Thymus (tissue), 11 donors: ENCODE measurements around the gene RERE. TPM values are rescaled to one million over a fixed set of nuclear protein-coding genes. Genes with fewer than 3 reads are reported as not detected.

Source experiments
- DNase-seq, 9 donors: peaks; one replicate each; pipeline ENCODE4 v3.0.0-alpha.2; 2013; ENCODE audit warnings: low spot score in 9 of 9, low read depth in 6 of 9, missing footprints in 1 of 9
- H3K27ac ChIP-seq, 2 donors: one replicate each; pipeline ENCODE4 v1.5.1; 2013; ENCODE audit warnings: control low read depth in 1 of 2, low read depth in 1 of 2, low read length in 1 of 2, mild to moderate bottlenecking in 1 of 2, moderate library complexity in 1 of 2
- H3K27me3 ChIP-seq, 2 donors: one replicate each; pipeline ENCODE4 v1.5.1; 2013; ENCODE audit warnings: low read length in 1 of 2; ENCODE audit not compliant: control insufficient read depth in 2 of 2, insufficient read depth in 1 of 2
- H3K36me3 ChIP-seq, 2 donors: one replicate each; pipeline ENCODE4 v1.5.1; 2013; ENCODE audit warnings: low read length in 1 of 2, mild to moderate bottlenecking in 1 of 2, moderate library complexity in 1 of 2; ENCODE audit not compliant: control insufficient read depth in 2 of 2, insufficient read depth in 2 of 2
- H3K4me1 ChIP-seq, 2 donors: one replicate each; pipeline ENCODE4 v1.5.1; 2013; ENCODE audit warnings: low read length in 2 of 2; ENCODE audit not compliant: control insufficient read depth in 2 of 2, insufficient read depth in 2 of 2
- H3K4me3 ChIP-seq, 2 donors: one replicate each; pipeline ENCODE4 v1.5.1; 2013; ENCODE audit warnings: low read length in 2 of 2, control low read depth in 1 of 2, mild to moderate bottlenecking in 1 of 2
- H3K9me3 ChIP-seq, 2 donors: one replicate each; pipeline ENCODE4 v1.5.1; 2013; ENCODE audit warnings: low read length in 1 of 2, mild to moderate bottlenecking in 1 of 2; ENCODE audit not compliant: control insufficient read depth in 2 of 2, insufficient read depth in 1 of 2
- WGBS: extraction: QIAGEN DNeasy Blood & Tissue Kit; methylation state at CpG from one replicate; pipeline ENCODE4 v1.1.7; 2013; 5-methylcytosine and 5-hydroxymethylcytosine counted together
- polyA plus RNA-seq: library from polyadenylated mRNA; stranded (reverse); fragments of 200-250 nt; gene quantifications from one replicate; pipeline ENCODE4 v1.2.3, GENCODE V29; 2013
- total RNA-seq: library from RNA; stranded (reverse); fragments of 120-200 nt; gene quantifications from one replicate; pipeline ENCODE4 v1.2.4, GENCODE V29; 2013
- donor health status: healthy.

RERE gene
- total and polyA plus RNA-seq, 2 donors = 22.9 to 37.7 TPM

DNA sequence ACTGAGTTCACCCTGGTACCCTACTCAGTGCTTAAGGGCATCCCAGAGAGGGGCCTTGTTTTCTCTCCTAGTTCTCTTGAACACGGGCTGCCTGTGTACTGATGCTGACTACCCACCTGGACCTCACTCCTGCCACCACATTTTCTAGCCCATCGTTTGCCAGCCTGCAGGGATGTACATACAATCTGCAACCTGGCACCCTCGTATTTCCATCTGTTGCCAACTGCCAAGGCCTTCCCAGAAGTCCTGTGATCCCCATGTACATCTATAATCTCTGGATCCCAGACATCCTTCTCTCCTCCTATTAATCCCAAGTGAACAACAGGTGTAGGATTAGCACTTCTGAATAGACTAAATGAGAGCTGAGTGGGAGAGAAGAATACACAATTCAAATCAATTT is 287.5 kb downstream of the RERE start:
- no peak overlapping the region for H3K4me3 ChIP-seq
- no peaks in the 10 kb centered on the region for H3K27me3 ChIP-seq
- no peaks in the 10 kb centered on the region for H3K9me3 ChIP-seq
- over 99% methylated on average over 3 of the region's 3 CpGs for WGBS
- no peaks in the 10 kb centered on the region for H3K36me3 ChIP-seq
- DNase-seq = no peak
- H3K27ac ChIP-seq = no peak overlapping the region
- peaks cover 2 to 11% of the 10 kb centered on the region in 2 donors for H3K4me1 ChIP-seq

DNA sequence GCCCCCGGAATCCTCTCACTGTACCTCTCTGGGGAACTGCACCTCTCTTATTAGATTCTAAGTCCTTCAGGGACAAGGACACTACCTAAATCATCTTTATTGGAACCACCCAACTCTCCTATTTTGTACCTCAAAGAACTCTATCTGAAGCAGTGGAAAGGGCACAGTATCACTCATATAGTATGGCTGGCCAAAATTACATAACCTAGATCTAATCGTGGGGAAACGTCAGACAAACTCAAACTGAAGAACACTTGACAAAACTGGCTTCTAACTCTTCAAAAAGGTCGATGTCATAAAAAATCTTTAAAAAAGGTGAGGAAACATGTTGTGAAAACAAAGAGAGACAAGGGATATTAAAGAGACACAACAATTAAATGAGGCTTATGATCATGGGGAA is 289.5 kb downstream of the RERE start:
- 70% methylated on average over 4 of the region's 4 CpGs for WGBS

DNA sequence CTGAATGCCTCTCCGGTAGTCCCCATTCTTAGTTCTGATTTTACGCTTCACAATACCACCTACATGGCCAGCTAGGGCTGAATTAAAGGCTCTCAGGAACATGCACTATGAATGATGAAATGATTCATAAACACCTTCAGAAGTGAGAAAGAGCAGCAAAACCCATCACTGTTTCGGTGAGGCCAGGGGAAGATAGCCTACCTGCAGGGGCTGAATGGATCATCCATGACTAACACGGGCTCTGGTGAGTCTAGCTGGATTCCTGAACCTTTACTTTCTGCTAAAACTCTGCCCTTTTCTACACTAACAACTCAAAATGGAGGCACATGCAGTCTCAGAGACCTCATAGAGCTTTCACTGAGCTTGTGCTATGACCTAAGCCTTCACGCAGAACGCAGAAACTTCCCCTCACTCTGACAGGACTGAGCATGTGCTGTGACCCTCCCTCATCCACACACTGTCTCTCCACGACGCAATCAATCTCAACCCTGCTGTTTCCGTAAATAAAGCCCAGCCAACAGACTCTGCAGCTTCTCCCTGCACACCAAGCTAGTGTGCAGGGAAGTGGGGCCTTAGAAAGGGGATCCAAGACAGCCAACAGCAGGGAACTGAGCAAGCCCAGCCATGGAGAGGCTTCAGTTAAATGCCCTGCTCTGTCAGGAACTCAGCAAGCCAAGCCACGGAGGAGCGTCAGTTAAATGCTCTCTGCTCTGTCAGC is 291.7 kb downstream of the RERE start:
- peak overlapping the region; percentile 87 to 94 for H3K27ac ChIP-seq
- peak overlapping the region; percentile 44 to 45 for H3K4me3 ChIP-seq
- no peaks in the 10 kb centered on the region for H3K9me3 ChIP-seq
- 16% methylated on average over 11 of the region's 11 CpGs for WGBS
- H3K27me3 ChIP-seq = no peaks in the 10 kb centered on the region
- no peaks in the 10 kb centered on the region for H3K36me3 ChIP-seq
- H3K4me1 ChIP-seq = peaks cover 6 to 23% of the 10 kb centered on the region in 2 donors
- DNase-seq = peak; percentile 66 to 93 (median 80)

More for the DNA sequence above, 289.5 kb downstream of the RERE start:
- H3K36me3 ChIP-seq = no peaks in the 10 kb centered on the region
- H3K27ac ChIP-seq = no peak overlapping the region
- no peak for DNase-seq
- no peaks in the 10 kb centered on the region for H3K27me3 ChIP-seq
- H3K4me1 ChIP-seq = peaks cover 6 to 23% of the 10 kb centered on the region in 2 donors
- no peaks in the 10 kb centered on the region for H3K9me3 ChIP-seq
- H3K4me3 ChIP-seq = no peak overlapping the region

DNA sequence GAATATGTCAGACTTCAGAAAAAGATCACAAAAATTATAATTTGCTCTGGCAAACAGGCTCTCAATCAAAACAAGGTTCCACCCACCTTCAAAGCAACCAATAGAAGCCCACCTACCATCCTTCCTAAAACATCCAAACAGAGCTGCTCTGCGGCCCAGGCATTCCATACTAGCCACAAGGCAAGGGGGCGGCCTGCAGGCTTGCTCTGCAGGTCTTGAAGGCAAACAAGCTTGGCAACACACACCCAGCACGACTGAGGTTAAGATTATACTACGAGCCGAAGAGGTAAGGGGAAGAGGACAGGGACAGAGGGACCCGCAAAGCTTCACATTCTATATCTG is 292.3 kb downstream of the RERE start:
- Histone ChIP-seq H3K27ac (peak overlapping the region; percentile 87 to 94), H3K4me1 (peaks cover 6 to 23% of the 10 kb centered on the region in 2 donors)

DNA sequence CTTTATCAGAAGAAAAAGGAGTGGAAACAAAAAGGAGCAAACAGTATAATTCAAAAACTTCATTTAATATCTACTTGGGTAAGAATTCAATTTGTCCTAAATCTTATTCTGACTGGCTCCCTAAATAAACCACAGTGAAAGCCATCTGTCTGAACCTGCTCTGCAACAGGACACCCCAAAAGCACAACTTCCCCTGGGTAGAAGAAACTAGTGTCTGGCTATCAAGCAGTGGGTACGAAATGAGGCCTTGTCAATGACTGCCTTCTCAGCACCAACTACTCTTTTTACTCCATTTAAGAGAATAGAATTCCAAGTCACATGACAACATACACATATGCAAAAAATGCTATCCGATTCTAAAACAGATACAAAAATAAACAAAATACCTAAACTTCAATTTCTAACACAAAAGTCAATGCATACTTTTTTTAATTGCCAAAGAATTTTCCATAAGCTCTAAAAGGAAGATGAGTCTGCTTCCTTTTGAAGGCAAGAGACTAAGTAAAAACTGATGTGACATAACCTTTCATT is 292.7 kb downstream of the RERE start:
- no peak for DNase-seq
- H3K4me1 ChIP-seq = peaks cover 6 to 23% of the 10 kb centered on the region in 2 donors
- H3K36me3 ChIP-seq = no peaks in the 10 kb centered on the region
- H3K9me3 ChIP-seq = no peaks in the 10 kb centered on the region
- H3K27ac ChIP-seq = peak overlapping the region; percentile 43 to 94
- WGBS = 71% methylated on average over 2 of the region's 2 CpGs
- H3K4me3 ChIP-seq = peak overlapping the region; percentile 44 to 45
- H3K27me3 ChIP-seq = no peaks in the 10 kb centered on the region

More for the DNA sequence above, 292.3 kb downstream of the RERE start:
- H3K27me3 ChIP-seq = no peaks in the 10 kb centered on the region
- DNase-seq = peak in 1 of 9 donors; percentile 51
- H3K9me3 ChIP-seq = no peaks in the 10 kb centered on the region
- no peaks in the 10 kb centered on the region for H3K36me3 ChIP-seq
- WGBS = 33% methylated on average over 6 of the region's 6 CpGs
- peak overlapping the region; percentile 44 to 45 for H3K4me3 ChIP-seq

DNA sequence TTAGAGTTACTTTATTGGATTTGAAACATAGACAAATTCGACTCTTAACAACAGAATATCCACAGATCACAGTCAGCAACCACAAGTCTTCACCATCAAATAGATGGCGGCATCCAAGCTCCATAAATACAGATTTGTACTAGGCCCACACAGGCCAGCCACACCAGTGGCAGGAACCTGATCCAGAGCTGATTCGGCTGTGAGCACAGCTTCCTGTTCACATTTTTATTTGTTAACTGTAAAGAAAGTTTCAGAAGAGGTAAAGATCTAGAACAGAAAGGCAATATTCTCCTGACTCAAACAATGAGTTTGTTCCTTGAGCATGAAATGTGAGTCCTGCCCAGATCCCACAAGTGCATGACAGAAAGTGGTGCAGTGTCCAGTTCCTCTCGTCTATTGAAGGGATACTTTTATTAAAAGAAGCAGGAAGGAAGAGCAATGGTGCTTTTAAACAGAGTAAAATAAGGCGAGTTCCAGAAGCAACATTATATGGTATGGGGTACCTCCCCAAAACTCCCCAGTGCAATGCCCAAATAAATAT is 293.7 kb downstream of the RERE start:
- no peak for DNase-seq
- H3K27ac ChIP-seq = peak overlapping the region; percentile 9 to 56
- H3K36me3 ChIP-seq = no peaks in the 10 kb centered on the region
- no peaks in the 10 kb centered on the region for H3K9me3 ChIP-seq
- H3K27me3 ChIP-seq = no peaks in the 10 kb centered on the region
- 65% methylated on average over 5 of the region's 5 CpGs for WGBS
- H3K4me1 ChIP-seq = peaks cover 6 to 23% of the 10 kb centered on the region in 2 donors
- H3K4me3 ChIP-seq = no peak overlapping the region

DNA sequence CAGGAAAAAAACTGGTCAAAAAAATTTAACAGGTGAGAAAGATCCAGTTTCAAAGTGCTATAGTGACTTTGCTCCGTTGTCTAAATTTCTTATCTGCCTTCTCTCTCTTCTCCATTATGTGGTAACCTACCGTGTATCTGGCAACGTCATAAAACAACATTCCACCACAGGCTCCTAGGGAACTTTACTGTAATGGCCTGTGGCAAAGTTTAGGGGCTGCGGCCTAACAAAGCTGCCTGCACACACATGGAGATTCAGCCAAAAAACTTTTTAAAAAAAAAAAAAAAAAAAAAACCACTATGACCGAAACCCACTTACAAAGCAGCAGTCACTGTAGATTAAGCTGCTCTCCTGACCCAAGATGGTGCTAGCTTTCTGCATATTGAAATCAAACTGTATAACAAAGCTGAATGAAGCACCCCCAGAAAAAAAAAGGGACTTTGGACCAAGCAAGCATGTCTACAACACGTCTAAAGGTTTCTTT is 296.9 kb downstream of the RERE start:
- Histone ChIP-seq H3K4me3 (no peak overlapping the region), H3K36me3 (no peaks in the 10 kb centered on the region), H3K27me3 (no peaks in the 10 kb centered on the region), H3K9me3 (no peaks in the 10 kb centered on the region), H3K27ac (no peak overlapping the region), H3K4me1 (peaks cover 16 to 27% of the 10 kb centered on the region in 2 donors)
- DNase-seq = no peak
- 94% methylated on average over 6 of the region's 6 CpGs for WGBS

DNA sequence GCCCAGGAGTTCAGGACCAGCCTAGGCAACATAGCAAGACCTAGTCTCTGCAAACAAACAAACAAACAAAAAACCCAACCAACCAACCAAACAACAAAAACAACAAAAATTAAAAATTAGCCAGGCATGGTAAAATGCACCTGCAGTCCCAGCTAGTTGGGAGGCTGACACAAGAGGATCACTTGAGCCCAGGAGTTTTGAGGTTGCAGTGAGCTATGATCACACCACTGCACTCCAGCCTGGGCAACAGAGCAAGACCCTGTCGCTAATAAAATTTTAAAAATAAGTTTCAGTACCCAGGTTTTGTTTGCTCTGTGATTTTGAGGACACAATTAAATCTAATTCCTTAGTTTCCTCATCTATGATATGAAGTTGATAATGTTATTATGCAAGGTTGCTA is 298.3 kb downstream of the RERE start:
- no peaks in the 10 kb centered on the region for H3K36me3 ChIP-seq

DNA sequence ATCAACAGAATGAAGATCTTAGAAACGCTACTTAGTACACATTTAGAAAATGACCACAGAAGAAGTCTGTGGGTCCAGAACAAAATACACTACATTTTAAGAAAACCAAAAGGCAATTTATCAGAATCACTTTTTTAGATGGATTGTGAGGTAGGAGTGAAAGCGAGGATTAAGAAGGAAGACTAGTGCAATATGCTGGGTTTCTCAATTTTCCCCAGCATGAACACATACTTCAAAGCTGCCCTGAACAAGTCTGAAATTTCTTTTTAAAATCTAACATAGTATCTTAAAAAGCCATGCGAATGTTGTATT is 299.0 kb downstream of the RERE start:
- H3K9me3 ChIP-seq = no peaks in the 10 kb centered on the region
- H3K36me3 ChIP-seq = no peaks in the 10 kb centered on the region
- H3K27ac ChIP-seq = no peak overlapping the region
- 97% methylated on average over 3 of the region's 3 CpGs for WGBS
- H3K4me1 ChIP-seq = peaks cover 10 to 18% of the 10 kb centered on the region in 2 donors
- H3K4me3 ChIP-seq = no peak overlapping the region
- H3K27me3 ChIP-seq = no peaks in the 10 kb centered on the region
- DNase-seq = no peak

More for the DNA sequence above, 298.3 kb downstream of the RERE start:
- no peaks in the 10 kb centered on the region for H3K27me3 ChIP-seq
- H3K4me1 ChIP-seq = peaks cover 14 to 24% of the 10 kb centered on the region in 2 donors
- DNase-seq = no peak
- no peaks in the 10 kb centered on the region for H3K9me3 ChIP-seq
- 99% methylated on average over 1 of the region's 1 CpG for WGBS
- H3K4me3 ChIP-seq = no peak overlapping the region
- H3K27ac ChIP-seq = no peak overlapping the region
